GM12892 (cell line): Measurements from ENCODE around the gene CACFD1.

ENCODE experiments used
- POLR2A ChIP-seq: IDR thresholded peaks from 2 replicates; pipeline ENCODE4 v1.6.1; 2011; ENCODE audit warnings: low read depth, low read length, control low read depth
- POLR2AphosphoS5 ChIP-seq: IDR thresholded peaks from 2 replicates; pipeline ENCODE4 v1.6.1; 2011; ENCODE audit warnings: low read depth, low read length, control low read depth
- TAF1 ChIP-seq: IDR thresholded peaks from 2 replicates; pipeline ENCODE4 v1.6.1; 2011; ENCODE audit warnings: low read depth, mild to moderate bottlenecking, control low read depth, low read length, borderline replicate concordance

DNA sequence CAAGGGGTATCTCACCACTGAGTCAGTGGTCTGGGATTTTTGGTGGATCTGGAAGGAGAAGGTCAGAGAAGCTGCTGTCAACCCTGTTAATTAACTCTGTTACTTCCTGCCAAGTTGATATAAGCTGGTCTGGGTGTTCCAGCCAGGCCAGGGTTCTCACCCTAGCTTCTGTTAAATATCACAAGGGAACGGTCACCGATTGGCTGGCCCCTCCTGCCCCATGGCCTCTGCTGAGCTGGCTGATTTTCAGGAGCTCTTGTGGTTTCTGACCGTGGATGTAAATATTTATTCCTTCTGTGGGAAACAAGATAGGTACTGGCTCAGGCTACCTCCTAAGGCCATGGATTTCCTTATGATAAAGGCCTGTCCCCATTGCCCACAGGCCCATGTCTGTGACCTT, 36.6 kb upstream of the CACFD1 start:
- no peak for TF ChIP-seq POLR2A
- TF ChIP-seq TAF1 = no peak
- TF ChIP-seq POLR2AphosphoS5 = no peak
